Esophagus muscularis mucosa (tissue), 4 donors: ENCODE data around the gene DDX4. TPM values are rescaled to one million over a fixed set of nuclear protein-coding genes. Genes with fewer than 3 reads are reported as not detected.

Experiments used
- DNase-seq: peaks from one replicate; pipeline ENCODE4 v3.0.0-alpha.2; 2017; ENCODE audit errors: extremely low spot score
- H3K27ac ChIP-seq, 4 donors: fragments of 200-600 bp; sonication (generic); replicated peaks in 1 of 4; 1 replicate in 3 of 4; 2 replicates in 1 of 4; pipeline ENCODE4 v1.5.1; 2016 to 2019; ENCODE audit warnings: mild to moderate bottlenecking in 1 of 4
- H3K27me3 ChIP-seq, 4 donors: fragments of 200-600 bp; sonication (generic); one replicate each; pipeline versions ENCODE4 v1.5.1 to v1.6.0; 2016 to 2019
- H3K36me3 ChIP-seq, 4 donors: fragments of 200-600 bp; sonication (generic); one replicate each; pipeline ENCODE4 v1.5.1; 2016 to 2019
- H3K4me1 ChIP-seq, 4 donors: fragments of 200-600 bp; sonication (generic); one replicate each; pipeline ENCODE4 v1.5.1; 2016 to 2019
- H3K4me3 ChIP-seq, 4 donors: fragments of 200-600 bp; sonication (generic); 1 replicate in 2 of 4; 2 replicates in 2 of 4; pipeline ENCODE4 v1.5.1; 2016 to 2019; ENCODE audit warnings: mild to moderate bottlenecking in 4 of 4, moderate library complexity in 1 of 4
- H3K9me3 ChIP-seq, 4 donors: fragments of 200-600 bp; sonication (generic); 1 replicate in 3 of 4; 2 replicates in 1 of 4; pipeline ENCODE4 v1.5.1; 2016 to 2019
- CTCF ChIP-seq, 3 experiments: fragments of 200-600 bp in 2 of 3; fragments of 450-650 bp in 1 of 3; sonication (generic) in 2 of 3; IDR thresholded peaks; one replicate each; pipeline ENCODE4 v1.5.1; 2017 to 2019; ENCODE audit warnings: antibody characterized with exemption in 3 of 3, mild to moderate bottlenecking in 2 of 3, moderate library complexity in 1 of 3
- EP300 ChIP-seq: sonication (generic); formaldehyde crosslinking; IDR thresholded peaks from one replicate; pipeline ENCODE4 v1.6.1; 2017; ENCODE audit warnings: antibody characterized with exemption
- POLR2A ChIP-seq: fragments of 450-650 bp; IDR thresholded peaks from one replicate; pipeline ENCODE4 v1.6.1; 2017; ENCODE audit warnings: antibody characterized with exemption, moderate library complexity, mild to moderate bottlenecking, low read depth
- POLR2AphosphoS5 ChIP-seq, 2 donors: sonication (generic); formaldehyde crosslinking; IDR thresholded peaks; one replicate each; pipeline ENCODE4 v1.6.1; 2017; ENCODE audit warnings: antibody characterized with exemption in 2 of 2
- WGBS: methylation state at CpG from one replicate; pipeline ENCODE4 v1.1.5; 2018; 5-methylcytosine and 5-hydroxymethylcytosine counted together
- intact Hi-C: fragments of 100-400 bp; cut with DNase I; formaldehyde crosslinking; loops from one replicate; pipeline ENCODE4 v1.15.1; 2023
- total RNA-seq, 4 donors: library from RNA; depleted of rRNA; stranded (reverse); fragments of >200 nt; gene quantifications; one replicate each; pipeline versions ENCODE4 v1.1.0 to v1.2.1, GENCODE V29; 2016

DDX4 gene
- total RNA-seq, 4 donors from 2014 or later, result not detected

GRCh38 chr5:55702598-55703345 is 35.1 kb upstream of the DDX4 start:
- no peak for DNase-seq
- TF ChIP-seq POLR2A (no peak), POLR2AphosphoS5 (IDR thresholded peaks at IDR 0.05) (no peak), CTCF (IDR thresholded peaks at IDR 0.05) (no peak)
- peaks cover 0 to 9% (median 1%) of the 10 kb centered on the region in 4 donors for H3K36me3 ChIP-seq
- H3K9me3 ChIP-seq, result no peaks in the 10 kb centered on the region
- H3K27ac ChIP-seq, result no peak overlapping the region
- H3K4me1 ChIP-seq, result no peaks in the 10 kb centered on the region
- intact Hi-C loops, result no loop called here
- WGBS, result 26% methylated on average over 1 of the region's 1 CpG
- no peaks in the 10 kb centered on the region for H3K27me3 ChIP-seq
- H3K4me3 ChIP-seq, result no peak overlapping the region

- TF ChIP-seq POLR2AphosphoS5 (IDR thresholded peaks at IDR 0.05), result no peak
- no peak for TF ChIP-seq EP300
- TF ChIP-seq CTCF (IDR thresholded peaks at IDR 0.05), result no peak
- no peak for TF ChIP-seq POLR2A
Measured at GRCh38 chr5:55706230-55706629, 31.6 kb upstream of the DDX4 start.

GRCh38 chr5:55708732-55709131 is 29.1 kb upstream of the DDX4 start:
- Histone ChIP-seq H3K4me1 (peaks cover 7 to 21% (median 17%) of the 10 kb centered on the region in 4 donors), H3K9me3 (no peaks in the 10 kb centered on the region), H3K4me3 (no peak overlapping the region), H3K36me3 (peaks cover 0 to 17% (median 7%) of the 10 kb centered on the region in 4 donors), H3K27ac (no peak overlapping the region), H3K27me3 (no peaks in the 10 kb centered on the region)
- intact Hi-C loops, result no loop called here
- DNase-seq, result no peak
- no peak for TF ChIP-seq POLR2AphosphoS5 (IDR thresholded peaks at IDR 0.05)
- no peak for TF ChIP-seq EP300
- TF ChIP-seq CTCF (IDR thresholded peaks at IDR 0.05), result no peak
- no peak for TF ChIP-seq POLR2A

More at GRCh38 chr5:55706230-55706629, 31.6 kb upstream of the DDX4 start:
- Histone ChIP-seq H3K36me3 (peaks cover 0 to 18% (median 9%) of the 10 kb centered on the region in 4 donors), H3K27ac (no peak overlapping the region), H3K27me3 (no peaks in the 10 kb centered on the region), H3K4me1 (peaks cover 4 to 11% (median 6%) of the 10 kb centered on the region in 4 donors), H3K9me3 (no peaks in the 10 kb centered on the region), H3K4me3 (no peak overlapping the region)
- intact Hi-C loops, result no loop called here
- no peak for DNase-seq

GRCh38 chr5:55711507-55712022 is 26.3 kb upstream of the DDX4 start:
- H3K27ac ChIP-seq, result peak overlapping the region; percentile 70 to 83 (median 76)

More at GRCh38 chr5:55711507-55712022, 26.3 kb upstream of the DDX4 start:
- peak overlapping the region; percentile 76 to 90 (median 79) for H3K4me3 ChIP-seq
- H3K9me3 ChIP-seq, result no peaks in the 10 kb centered on the region
- no peaks in the 10 kb centered on the region for H3K27me3 ChIP-seq
- peaks cover 0 to 17% (median 6%) of the 10 kb centered on the region in 4 donors for H3K36me3 ChIP-seq
- intact Hi-C loops, result loop anchor here (10.0 kb wide), 1 partner anchor 537 kb away; the partner anchor contains the start of gene CDC20B
- 7% methylated on average over 18 of the region's 18 CpGs for WGBS
- TF ChIP-seq EP300, result no peak
- TF ChIP-seq POLR2A, result no peak
- no peak for DNase-seq
- peaks cover 7 to 21% (median 17%) of the 10 kb centered on the region in 4 donors for H3K4me1 ChIP-seq
